ENCODE results near the gene GSTT4.

DNA sequence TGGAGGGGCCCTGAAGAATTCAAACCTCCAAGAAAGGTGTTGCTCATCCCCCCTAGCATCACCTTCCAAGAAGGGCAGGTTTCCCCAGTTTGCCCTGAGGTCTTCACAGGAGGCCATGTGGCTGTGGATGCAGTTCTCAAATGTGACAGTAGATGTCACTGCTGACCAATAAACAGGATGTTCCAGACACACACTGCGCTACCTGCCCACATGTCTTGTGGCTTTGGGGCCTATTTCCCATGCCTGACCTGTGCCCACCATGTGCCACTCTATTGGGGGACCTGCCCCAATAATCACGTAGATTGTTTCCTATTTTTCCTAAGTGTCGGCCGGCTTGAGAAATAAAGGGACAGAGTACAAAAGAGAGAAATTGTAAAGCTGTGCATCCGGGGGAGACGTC is 20.8 kb downstream of the GSTT4 start:
- TF ChIP-seq EZH2phosphoT487 (IDR thresholded peaks at IDR 0.05; ENCODE audit: low read depth, severe bottlenecking, unreplicated experiment), result no peak
- TF ChIP-seq, protein P1, sequence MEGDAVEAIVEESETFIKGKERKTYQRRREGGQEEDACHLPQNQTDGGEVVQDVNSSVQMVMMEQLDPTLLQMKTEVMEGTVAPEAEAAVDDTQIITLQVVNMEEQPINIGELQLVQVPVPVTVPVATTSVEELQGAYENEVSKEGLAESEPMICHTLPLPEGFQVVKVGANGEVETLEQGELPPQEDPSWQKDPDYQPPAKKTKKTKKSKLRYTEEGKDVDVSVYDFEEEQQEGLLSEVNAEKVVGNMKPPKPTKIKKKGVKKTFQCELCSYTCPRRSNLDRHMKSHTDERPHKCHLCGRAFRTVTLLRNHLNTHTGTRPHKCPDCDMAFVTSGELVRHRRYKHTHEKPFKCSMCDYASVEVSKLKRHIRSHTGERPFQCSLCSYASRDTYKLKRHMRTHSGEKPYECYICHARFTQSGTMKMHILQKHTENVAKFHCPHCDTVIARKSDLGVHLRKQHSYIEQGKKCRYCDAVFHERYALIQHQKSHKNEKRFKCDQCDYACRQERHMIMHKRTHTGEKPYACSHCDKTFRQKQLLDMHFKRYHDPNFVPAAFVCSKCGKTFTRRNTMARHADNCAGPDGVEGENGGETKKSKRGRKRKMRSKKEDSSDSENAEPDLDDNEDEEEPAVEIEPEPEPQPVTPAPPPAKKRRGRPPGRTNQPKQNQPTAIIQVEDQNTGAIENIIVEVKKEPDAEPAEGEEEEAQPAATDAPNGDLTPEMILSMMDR (IDR thresholded peaks at IDR 0.05; ENCODE audit: poor library complexity), result no peak
- TF ChIP-seq EZH2 (IDR thresholded peaks at IDR 0.05; ENCODE audit: borderline replicate concordance), result no peak

Data from hepatocyte (in vitro differentiated cells).